Neural progenitor cell (in vitro differentiated cells): ENCODE results near the gene ENPP6.

ENCODE experiments used
- EZH2 ChIP-seq: fragments of 200-600 bp; sonication (generic); IDR thresholded peaks from 2 replicates; pipeline ENCODE4 v1.6.1; 2017; ENCODE audit warnings: antibody characterized with exemption, mild to moderate bottlenecking, moderate library complexity
- TF ChIP-seq, protein P1 (sequence below): fragments of 200-600 bp; sonication (generic); IDR thresholded peaks from 2 replicates; pipeline ENCODE4 v1.5.1; 2017; ENCODE audit warnings: antibody characterized with exemption, mild to moderate bottlenecking

GRCh38 chr4:184237612-184238011 lies 19.9 kb upstream of the ENPP6 start:
- TF ChIP-seq, protein P1, sequence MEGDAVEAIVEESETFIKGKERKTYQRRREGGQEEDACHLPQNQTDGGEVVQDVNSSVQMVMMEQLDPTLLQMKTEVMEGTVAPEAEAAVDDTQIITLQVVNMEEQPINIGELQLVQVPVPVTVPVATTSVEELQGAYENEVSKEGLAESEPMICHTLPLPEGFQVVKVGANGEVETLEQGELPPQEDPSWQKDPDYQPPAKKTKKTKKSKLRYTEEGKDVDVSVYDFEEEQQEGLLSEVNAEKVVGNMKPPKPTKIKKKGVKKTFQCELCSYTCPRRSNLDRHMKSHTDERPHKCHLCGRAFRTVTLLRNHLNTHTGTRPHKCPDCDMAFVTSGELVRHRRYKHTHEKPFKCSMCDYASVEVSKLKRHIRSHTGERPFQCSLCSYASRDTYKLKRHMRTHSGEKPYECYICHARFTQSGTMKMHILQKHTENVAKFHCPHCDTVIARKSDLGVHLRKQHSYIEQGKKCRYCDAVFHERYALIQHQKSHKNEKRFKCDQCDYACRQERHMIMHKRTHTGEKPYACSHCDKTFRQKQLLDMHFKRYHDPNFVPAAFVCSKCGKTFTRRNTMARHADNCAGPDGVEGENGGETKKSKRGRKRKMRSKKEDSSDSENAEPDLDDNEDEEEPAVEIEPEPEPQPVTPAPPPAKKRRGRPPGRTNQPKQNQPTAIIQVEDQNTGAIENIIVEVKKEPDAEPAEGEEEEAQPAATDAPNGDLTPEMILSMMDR: no peak
- no peak for TF ChIP-seq EZH2
